ENCODE results near the gene CLEC14A.

CLEC14A gene

DNA sequence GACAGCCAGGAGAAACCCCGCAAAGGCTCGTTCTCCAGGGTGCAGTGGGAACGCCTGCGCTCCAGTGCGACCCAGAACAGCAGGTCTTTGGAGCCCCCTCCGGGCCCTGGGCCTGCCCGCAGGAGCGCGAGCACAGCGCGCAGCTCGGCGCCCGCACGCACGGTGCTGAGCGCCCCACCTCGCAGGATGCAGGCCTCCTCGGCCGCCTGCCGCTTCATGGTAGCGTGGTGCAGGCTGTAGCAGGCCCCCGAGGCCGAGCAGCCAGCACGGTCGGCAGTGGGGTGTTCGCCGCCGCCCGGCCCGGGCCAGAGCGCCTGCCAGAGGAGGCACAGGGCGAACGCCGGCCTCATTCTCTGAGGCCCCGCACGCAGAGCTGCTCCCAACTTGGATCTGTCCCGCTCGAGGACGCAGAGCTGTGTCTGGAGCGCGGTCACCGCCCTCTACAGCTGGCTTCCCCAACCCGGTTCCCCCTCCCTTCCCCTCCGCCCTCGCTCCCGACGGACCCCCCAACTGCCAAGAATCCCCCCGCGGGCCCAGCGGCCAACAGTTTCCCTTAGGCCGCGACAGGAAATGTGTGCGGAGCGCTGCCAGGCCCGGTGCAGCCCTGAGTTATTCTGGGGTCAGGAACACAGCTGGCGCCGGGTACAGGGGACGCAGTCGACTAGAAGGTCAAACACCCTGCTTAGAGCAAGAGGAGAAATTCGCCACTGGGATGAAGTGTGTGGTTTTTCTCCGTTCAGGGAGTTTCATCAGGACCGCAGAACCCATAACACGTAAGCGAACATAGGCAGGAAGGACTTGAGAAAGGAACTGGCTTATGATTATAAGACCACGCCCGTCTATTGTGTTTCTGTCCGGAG is at the start of gene CLEC14A:
TSS of gene CLEC14A (minus strand) at position 421 of the 860 bp plus-strand sequence. CDS start at position 350, 71 bp downstream.
- DNase-seq = no peak

DNA sequence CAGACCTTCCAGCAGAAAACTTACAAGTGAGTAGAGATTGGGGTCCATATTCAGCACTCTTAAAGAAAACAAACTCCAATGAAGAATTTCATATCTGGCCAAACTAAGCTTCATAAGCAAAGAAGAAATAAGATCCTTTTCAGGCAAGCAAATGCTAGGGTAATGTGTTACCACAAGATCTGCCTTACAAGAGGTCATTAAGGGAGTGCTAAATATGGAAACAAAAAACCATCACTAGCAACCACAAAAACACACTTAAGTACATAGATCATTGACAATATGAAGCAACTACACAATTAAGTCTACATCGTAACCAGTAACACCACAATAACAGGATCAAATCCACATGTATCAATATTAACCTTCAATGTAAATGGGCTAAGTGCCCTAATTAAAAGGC is 47.1 kb upstream of the CLEC14A start:
- no peak for DNase-seq

GRCh38 chr14:38302034-38302433 is 46.1 kb upstream of the CLEC14A start:
- DNase-seq = no peak

DNA sequence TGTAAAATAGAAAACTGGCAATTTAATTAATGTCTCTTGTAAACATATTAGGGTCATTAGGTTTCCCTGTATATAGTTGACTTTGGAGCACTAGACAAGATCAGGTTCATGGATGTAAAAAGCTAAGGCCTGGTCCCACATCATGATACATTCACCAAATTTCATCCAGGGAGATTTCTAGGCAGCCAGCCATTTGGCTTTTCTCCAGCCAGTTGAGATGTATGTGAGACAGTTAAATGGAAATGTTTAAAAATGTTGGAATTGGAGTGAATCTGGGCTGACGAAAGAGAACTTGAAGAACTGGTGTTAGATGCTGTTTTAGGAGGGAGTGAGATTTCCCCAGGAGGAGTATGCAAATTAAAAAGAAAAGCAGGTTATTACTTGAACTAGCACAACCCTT is 41.8 kb upstream of the CLEC14A start:
- no peak for DNase-seq

DNA sequence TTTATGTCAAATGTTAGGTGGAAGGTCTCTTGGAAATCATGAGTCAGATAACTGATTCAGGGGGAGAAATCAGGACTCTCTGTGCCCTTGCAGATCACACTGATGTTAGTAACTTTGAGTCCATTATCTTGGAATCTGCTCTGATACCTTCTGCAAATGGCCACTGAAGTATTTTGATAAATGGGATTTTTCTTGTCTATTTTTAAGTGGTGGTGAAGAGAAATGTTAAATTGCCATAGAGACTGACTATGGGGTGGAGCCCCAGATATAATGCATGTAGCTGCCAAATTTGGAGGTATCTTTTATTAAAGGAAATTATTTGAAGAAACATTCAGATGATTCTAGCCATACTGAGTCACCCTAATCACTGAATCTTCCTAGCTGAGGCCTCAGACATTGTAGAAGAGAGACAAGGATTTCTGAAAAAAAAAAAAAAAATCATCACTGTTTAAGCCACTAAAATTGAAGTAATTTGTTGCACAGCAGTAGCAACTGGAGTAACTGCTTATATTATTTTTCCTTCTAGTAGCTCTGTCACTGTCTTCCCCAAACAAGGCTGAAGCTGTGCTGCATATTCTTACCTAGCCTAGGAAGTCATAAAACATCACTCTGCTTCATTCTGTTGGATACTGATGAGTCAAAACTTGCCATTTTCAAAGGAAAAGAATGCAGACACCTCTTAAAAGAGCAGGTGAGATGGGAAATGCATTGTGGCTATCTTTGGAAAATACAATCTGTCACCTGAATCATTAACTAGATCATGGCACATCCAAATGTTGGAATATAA is 36.0 kb upstream of the CLEC14A start:
- peak in 1 of 2 experiments; percentile 41 for DNase-seq

GRCh38 chr14:38290601-38291188 is 34.8 kb upstream of the CLEC14A start:
- DNase-seq = peak; percentile 79 to 95

GRCh38 chr14:38286452-38286851 is 30.6 kb upstream of the CLEC14A start:
- no peak for DNase-seq

- DNase-seq = no peak
Observed at GRCh38 chr14:38285962-38286361, 30.1 kb upstream of the CLEC14A start.

DNA sequence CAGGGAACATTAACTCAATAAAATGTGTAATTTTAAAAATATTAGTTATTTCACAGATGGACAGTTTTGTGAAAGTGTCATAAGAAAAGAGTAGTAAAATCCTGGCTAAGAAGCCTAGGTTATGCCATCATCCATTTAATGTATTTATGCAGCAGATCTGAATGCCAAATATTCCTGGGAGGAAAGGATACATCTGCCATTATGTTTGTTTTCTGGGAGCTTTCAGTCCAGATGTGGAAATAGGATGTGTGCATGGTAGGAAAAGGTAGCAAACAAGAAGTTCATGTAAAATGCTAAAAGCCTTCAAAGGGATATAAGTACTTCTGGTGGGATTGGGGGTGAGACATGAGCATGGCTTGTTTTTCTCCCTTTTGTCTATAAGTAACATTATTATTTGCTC is 27.0 kb upstream of the CLEC14A start:
- DNase-seq = no peak

GRCh38 chr14:38280081-38280480 is 24.2 kb upstream of the CLEC14A start:
- no peak for DNase-seq

DNA sequence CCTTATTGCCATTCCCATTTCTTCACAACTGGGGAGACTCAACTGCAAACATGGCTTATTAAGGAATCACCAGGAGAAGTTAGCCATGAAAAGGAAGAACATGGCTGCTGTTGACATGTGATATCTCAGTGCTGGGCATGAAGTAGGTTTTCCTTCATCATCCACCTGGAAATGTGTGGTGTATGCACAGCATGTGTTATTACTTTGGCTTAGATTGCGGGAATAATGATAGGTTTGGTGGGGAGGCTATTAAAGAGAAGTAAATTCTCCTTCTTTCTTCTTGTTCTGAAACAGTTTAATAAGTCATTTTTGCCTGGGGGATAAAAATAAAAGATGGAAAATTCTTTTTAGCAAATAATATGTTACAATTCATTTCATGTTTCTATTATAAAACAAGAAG is 23.7 kb upstream of the CLEC14A start:
- DNase-seq = no peak

DNA sequence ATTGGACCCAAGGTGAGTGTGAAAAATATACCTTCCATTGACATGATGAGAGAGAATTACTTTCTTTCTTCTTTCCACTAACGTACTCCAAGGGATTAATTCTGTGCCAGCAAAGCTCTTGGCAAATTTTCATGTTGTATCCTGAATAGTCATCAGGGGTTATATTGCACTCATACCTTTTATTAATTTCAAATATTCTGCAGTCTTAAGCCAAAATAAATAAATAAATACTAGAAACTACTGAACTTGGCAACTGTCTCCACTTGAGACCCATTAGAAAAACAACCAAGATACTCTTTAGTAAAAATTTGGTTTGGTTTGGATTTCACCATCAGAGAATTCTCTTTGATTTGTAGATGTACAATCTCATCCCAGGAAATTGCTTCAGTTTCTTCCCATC is 22.1 kb upstream of the CLEC14A start:
- DNase-seq = no peak

DNA sequence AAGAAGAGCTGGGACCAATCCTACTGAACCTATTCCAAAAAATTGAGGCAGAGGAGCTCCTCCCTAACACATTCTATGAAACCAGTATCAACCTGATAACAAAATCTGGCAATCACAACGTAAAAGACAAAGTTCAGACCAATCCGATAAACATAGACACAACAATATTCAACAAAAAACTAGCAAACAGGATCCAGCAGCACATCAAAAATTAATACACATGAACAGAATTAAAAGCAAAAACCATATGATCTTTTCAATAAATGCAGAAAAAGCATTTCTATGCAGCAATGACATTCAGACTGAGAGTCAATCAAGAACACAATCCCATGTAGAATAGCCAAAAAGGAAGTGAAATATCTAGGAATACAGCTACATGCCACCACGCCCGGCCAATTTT is 7.0 kb upstream of the CLEC14A start:
- no peak for DNase-seq

- no peak for DNase-seq
Observed at GRCh38 chr14:38261620-38262019, 5.7 kb upstream of the CLEC14A start.

DNA sequence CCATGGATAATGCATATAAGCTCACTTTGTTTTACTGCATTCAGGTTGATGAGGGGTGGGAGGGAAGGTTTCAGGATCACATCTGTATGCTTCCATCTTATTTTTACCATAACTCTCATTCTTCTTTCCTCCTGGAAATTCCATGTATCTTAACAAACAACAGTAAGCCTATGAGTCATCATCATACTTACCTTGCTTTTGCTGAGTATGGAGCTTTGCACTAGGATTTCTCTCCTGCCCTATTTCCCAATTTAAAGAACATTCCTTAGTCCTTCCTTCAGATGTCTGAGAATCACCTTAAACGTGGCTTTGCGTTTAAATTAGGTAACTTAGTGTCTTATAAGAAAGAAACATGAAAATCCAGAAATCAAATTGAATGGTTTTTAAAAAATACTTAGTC is 1.6 kb upstream of the CLEC14A start:
- DNase-seq = peak in 1 of 2 experiments; percentile 11

- no peak for DNase-seq
Observed at GRCh38 chr14:38256533-38256840, 594 bp upstream of the CLEC14A start.

- no peak for DNase-seq
Observed at GRCh38 chr14:38255408-38255672, 553 bp downstream of the CLEC14A start.

DNA sequence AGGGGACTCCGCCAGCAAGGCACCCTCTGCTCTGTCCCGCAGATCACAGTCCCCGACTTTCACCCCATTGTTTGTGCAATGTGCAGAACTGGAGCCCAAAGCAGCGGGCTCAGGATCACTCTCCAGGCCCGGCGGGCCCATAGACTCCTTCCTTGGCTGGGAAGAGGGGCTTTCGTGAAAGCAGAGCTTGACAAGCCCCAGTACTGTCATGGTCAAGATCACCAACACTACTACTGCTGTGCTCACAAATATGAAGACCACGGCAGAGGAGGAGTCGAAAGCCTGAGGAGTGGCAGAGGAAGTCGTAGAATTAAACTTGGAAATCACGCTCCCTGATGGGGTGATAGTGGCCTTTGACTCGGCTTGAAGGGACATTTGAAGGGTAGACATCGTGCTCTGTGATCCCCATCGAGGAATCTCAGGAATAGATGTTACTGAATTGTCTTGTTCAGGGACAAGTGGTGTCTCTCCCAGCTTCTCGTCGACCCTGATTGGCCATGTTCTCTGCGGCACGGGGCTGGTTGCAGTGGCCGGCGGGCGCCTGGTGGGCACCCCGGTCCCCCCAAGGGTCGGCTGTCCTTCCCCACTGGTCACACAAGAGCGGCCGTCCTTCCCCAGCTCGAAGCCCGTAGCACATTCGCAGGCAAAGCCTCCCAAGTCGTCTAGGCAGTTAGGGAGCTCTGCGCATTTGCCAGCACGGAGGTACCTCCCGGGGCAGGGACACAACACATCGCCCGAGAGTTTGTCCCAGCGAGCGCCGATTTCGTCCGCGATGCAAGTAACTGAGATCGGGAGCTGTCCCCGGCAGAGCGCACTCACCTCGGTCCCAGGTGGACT is 1.1 kb downstream of the CLEC14A start:
- DNase-seq = no peak

DNA sequence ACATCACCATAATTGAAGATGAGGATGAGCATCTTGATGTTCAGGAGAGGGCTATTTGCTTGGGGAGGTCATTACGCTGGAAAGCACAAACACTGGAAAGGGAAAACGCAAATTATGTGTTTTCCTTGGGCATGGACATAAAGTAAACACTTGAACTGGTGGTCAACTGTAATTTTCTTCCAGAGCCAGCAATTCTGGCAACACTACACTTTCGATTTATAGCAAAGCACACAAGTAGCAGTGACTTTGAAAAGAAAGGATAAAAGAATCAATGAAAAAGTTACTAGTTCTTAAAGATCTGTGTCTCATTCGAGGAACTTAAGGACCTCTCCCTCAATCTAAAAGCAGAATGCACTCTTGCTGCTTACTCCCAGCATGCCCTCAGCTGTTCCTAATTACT is 2.2 kb downstream of the CLEC14A start:
- DNase-seq = no peak

DNA sequence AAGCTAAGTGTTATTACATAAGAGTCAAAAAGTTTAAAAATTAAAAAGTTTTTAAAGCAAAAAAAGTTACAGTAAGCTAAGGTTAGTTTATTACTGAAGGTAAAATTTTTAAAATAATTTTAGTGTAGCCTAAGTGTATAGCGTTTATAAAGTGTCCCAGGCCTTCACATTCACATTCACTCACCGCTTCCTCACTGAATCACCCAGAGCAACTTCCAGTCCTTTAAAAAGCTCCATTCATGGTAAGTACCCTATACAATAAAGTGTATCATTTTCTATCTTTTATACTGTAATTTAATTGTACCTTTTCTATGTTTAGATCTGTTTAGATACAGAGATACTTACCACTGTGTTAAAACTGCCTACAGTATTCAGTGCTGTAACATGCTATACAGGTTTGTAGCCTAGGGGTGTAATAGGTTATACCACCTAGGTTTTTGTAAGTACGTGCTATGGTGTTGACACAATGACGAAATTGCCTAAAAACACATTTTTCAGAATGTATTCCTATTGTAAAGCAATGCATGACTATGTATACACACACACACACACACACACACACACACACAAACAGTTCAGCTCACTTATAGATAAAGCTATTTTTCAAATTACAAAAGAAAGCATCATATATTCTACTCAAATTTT is 3.7 kb downstream of the CLEC14A start:
- no peak for DNase-seq

GRCh38 chr14:38250331-38250730 is 5.6 kb downstream of the CLEC14A start:
- DNase-seq = no peak

- DNase-seq = peak in 1 of 2 experiments; percentile 4
Observed at GRCh38 chr14:38248321-38249028, 7.4 kb downstream of the CLEC14A start.

All from SW 1271 (cell line).